Fibroblast of skin of back (primary cell): ENCODE data around the gene ZNF33B. TPM values are rescaled to one million over a fixed set of nuclear protein-coding genes. Genes with fewer than 3 reads are reported as not detected.
"Not testable (repeated sequence)": the region's sequence is repeated elsewhere in the genome, so short reads cannot be mapped to it uniquely, and the experiment has no call there.

ENCODE experiments used
- DNase-seq: peaks from one replicate; pipeline ENCODE4 v3.0.0-alpha.2; 2013
- polyA plus RNA-seq, 2 experiments: library from polyadenylated mRNA; unstranded; fragments of 120-200 nt; gene quantifications; one replicate each; pipeline ENCODE4 v1.2.1, GENCODE V29; 2013; ENCODE audit not compliant: insufficient read length in 2 of 2

Gene ZNF33B
- polyA plus RNA-seq (2013, experiment 1 of 2; ENCODE audit: insufficient read length) = 2.7 TPM
- 3.4 TPM for polyA plus RNA-seq (2013, experiment 2 of 2; ENCODE audit: insufficient read length)

- peak; percentile 87 for DNase-seq
These were observed at the start of gene ZNF33B for GRCh38 chr10:42638055-42638820. Gene ZNF33B, minus strand, starts transcription at chr10:42638570. Its CDS starts 1,642 bp downstream, at chr10:42636928.

GRCh38 chr10:42684517-42684916, 46.1 kb upstream of the ZNF33B start:
- no peak for DNase-seq

- DNase-seq = no peak
These were observed 41.9 kb upstream of the ZNF33B start for GRCh38 chr10:42680267-42680666.

GRCh38 chr10:42665181-42665979, 27.0 kb upstream of the ZNF33B start:
- not testable (repeated sequence) for DNase-seq

- no peak for DNase-seq
These were observed 16.0 kb upstream of the ZNF33B start for GRCh38 chr10:42654419-42654818.

GRCh38 chr10:42652858-42653257, 14.5 kb upstream of the ZNF33B start:
- DNase-seq = no peak

GRCh38 chr10:42650374-42650773, 12.0 kb upstream of the ZNF33B start:
- no peak for DNase-seq

GRCh38 chr10:42648512-42648911, 10.1 kb upstream of the ZNF33B start:
- DNase-seq = no peak

- no peak for DNase-seq
These were observed 8.6 kb upstream of the ZNF33B start for GRCh38 chr10:42646687-42647640.

- DNase-seq = no peak
These were observed 7.8 kb upstream of the ZNF33B start for GRCh38 chr10:42646214-42646613.

GRCh38 chr10:42645516-42645915, 7.1 kb upstream of the ZNF33B start:
- no peak for DNase-seq

GRCh38 chr10:42645103-42645502, 6.7 kb upstream of the ZNF33B start:
- no peak for DNase-seq

GRCh38 chr10:42640610-42641229, 2.4 kb upstream of the ZNF33B start:
- DNase-seq = no peak

- DNase-seq = no peak
These were observed 476 bp upstream of the ZNF33B start for GRCh38 chr10:42638821-42639270.

- DNase-seq = no peak
These were observed 719 bp downstream of the ZNF33B start for GRCh38 chr10:42637648-42638054.

GRCh38 chr10:42637142-42637541, 1.2 kb downstream of the ZNF33B start:
- DNase-seq = no peak

GRCh38 chr10:42635098-42635497, 3.3 kb downstream of the ZNF33B start:
- no peak for DNase-seq

GRCh38 chr10:42632564-42632963, 5.8 kb downstream of the ZNF33B start:
- no peak for DNase-seq

- no peak for DNase-seq
These were observed 7.7 kb downstream of the ZNF33B start for GRCh38 chr10:42630537-42631134.

GRCh38 chr10:42623929-42624328, 14.4 kb downstream of the ZNF33B start:
- no peak for DNase-seq

GRCh38 chr10:42618424-42618823, 19.9 kb downstream of the ZNF33B start:
- DNase-seq = no peak
